ENCODE measurements around the gene STK32B.

STK32B gene

DNA sequence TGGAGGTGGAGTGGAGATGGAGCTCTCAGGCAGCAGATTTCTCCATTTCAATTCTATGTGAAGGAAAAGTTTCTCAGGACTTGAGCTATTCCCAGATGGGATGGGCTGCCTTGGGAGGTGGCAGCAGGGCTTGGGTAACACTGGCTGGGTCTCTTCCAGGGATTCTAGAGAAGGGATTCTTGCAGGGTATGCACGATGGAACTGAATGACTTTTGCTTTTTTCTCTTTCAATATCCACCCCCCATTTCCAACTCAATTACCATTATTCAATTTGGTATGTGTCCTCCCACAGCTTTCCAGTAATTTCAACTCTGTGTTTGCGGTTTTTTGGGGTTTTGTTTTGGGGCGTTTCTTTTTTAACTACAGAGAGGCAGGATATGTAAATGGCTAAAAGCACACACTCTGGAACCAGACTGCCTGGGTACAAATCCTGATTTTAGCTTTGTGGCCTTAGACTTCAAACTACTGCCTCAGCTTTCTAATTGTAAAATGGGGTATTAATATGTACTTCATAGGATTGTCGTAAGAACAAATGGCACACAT lies 428.3 kb downstream of the STK32B start:
- no peak for DNase-seq

DNA sequence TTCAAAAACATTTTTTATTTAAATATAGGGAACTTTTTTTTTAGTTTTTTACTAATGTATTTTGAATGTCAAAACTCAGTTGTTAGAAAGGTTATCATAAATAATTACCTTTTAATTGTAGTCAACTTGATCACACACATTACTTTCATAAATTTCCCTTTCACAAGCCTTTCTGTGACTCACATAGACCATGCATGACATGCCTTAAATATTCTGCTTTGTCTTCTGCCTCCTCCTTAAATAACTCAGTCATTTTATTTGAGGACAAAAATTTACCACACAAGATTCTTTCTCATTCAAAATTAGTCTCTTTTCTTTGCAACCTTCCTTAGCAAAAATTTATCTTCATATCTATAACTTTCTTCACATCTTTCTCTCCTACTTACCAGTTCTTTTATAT lies 437.1 kb downstream of the STK32B start:
- no peak for DNase-seq

DNA sequence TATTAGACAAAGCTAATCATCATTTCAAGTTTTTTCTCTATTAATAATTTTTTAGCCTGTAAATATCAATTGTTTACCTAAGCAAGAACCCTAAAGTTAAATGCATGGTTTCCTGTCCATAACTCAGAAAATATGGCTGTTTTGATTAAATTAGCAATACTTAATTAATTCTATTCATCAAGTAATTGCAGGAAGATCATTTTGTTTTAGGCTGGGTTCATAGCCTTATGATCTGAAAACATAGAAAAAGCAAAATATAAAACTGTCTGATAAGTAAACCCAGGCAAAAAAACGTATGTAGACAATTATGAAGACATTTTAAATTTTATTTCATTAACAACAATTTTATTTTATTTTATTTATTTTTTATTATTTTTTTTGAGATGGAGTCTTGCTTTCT lies 438.0 kb downstream of the STK32B start:
- DNase-seq, result no peak

DNA sequence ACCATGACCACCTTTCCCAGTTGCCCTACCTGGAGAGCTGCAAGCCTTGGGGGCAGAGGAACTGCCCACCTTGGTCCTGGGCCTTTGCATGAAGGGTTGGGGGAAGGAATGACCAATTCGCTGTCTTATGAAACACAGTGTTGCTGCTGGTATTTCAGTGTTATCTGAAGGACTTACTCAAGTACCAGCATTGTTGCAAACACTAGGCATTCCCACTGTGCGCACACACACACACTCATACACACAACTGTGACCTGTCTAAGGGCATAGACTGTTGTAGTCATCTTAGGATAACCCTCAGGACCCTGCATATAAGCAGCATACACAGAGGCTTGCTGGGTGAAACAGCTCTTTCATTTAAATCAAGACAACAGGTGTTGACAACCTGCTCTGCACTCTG lies 446.2 kb downstream of the STK32B start:
- no peak for DNase-seq

DNA sequence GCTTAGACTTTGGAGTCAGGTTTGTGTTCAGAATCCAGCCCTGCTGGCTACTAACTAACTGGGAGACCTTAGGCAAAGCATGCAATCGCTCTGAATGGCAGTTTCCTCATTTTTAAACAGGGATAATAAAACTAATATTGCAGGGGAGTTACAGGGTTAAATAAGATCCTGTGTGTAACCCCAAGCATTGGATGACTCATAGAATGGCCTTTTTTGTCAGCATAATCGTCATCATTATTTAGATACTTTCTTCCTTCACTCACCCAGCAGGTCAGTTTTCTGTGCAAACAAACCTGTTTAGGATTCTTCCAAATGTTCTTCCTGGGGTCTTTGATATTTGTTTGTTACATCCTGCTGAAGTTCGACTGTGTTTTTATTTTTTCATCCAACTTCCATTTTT lies 448.9 kb downstream of the STK32B start:
- DNase-seq, result no peak

DNA sequence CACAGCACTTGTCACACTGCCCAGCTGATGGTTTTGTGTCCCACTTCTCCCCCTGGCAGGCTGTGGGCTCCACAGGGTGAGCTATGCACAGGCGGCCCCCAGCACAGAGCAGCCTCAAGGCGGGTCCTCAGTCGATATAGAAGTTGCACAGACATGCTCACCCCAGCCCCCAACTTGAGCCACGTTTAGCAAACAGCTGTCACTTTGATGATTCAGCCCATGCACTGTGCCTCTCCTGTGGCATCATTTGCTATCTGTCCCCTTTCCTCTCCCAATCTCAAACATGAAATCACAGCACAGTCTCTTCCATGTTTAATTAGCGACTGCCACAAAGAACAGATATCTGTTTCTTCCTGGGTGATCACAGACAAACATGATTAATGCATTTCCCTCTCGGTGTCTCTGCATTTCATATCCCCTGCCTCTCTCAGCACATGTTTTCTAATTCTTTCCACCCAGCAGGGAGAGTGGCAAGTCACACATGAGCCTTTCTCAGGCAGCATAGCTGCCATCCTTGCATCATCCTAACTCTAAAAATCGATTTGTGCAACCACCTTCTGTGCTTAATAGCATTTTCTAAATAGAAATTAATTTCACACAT lies 452.2 kb downstream of the STK32B start:
- DNase-seq, result no peak

DNA sequence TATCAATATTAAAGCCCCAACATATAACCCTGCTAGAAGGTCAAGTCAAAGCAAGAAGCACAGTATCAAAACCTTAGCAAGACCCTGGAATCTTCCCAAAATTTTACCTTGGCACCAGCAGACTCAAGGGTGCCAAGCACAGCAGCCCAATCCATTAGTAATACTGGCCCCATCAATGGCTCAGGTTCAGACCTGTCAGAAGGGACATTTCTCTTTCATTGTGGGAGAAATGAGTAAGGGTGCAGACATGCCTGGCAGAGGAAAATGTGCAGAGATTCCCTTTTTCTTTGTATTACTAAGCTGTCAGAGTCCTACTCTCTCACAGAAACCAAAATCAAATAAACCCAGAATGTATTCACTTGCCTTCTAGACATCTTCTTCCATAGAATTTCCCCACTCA lies 453.2 kb downstream of the STK32B start:
- DNase-seq, result no peak

DNA sequence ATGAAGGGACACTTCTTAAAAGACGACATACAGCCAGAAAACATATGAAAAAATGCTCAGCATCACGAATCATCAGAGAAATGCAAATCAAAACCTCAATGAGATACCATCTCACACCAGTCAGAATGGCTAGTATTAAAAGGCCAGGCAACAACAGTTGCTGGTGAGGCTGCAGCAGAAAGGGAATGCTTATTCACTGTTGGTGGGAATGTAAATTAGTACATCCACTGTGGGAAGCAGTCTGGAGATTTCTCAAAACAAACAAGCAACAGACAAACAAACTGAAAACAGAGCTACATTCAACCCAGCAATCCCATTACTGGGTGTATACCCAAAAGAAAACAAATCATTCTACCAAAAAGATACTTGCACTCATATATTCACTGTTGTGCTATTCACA lies 459.2 kb downstream of the STK32B start:
- no peak for DNase-seq

DNA sequence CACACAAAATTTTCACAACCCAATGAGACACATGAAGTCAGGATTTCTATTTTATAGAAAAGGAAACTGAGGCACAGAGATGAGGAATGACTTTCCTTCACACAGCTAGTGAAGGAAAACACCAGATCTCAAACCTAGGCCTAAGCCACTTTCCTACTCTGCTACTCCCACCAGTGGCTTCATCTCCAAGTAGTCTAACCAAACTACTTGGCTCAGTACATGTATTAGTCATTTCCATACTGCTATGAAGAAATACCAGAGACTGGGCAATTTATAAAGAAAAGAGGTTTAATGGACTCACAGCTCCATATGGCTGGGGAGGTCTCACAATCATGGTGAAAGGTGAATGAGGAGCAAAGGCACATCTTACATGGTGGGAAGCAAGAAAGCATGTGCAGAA lies 460.5 kb downstream of the STK32B start:
- DNase-seq, result no peak

DNA sequence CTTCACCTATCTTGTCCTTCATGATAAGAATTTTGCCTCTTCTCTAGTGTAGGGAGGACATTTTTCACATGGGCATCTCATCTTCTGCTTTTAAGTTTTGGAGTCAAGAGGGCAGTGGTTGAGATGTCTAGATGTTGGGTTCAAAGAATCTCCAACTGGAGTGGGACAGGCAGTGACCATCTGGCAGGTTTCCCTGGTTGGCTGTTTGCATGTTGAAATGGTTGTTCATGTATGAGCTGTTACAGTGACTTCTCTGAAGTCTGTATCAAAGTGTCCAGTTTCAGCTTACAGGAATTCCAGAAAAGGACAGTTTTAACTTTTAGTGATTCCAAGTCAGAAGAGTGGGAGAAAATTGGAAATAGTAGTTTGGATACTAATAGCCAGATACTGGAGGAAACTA lies 464.4 kb downstream of the STK32B start:
- DNase-seq, result no peak

DNA sequence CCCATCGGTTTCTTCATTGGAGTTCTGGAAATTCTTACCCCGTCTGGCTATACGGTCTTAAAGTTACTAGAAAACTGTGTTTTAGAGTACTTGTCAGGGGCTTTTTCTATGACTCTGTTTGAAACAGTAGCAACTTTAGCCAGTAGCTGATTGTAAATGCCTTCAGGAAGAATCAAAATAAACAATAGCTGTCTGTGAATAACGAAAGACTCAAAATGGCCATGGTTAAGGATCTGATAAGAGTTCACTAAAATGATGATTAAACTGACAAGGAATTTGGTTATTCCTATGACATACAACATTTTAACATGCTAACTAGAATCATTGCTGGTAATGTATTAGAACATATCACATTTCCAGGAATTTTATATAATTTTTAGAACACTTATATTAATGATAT lies 466.1 kb downstream of the STK32B start:
- DNase-seq, result no peak

DNA sequence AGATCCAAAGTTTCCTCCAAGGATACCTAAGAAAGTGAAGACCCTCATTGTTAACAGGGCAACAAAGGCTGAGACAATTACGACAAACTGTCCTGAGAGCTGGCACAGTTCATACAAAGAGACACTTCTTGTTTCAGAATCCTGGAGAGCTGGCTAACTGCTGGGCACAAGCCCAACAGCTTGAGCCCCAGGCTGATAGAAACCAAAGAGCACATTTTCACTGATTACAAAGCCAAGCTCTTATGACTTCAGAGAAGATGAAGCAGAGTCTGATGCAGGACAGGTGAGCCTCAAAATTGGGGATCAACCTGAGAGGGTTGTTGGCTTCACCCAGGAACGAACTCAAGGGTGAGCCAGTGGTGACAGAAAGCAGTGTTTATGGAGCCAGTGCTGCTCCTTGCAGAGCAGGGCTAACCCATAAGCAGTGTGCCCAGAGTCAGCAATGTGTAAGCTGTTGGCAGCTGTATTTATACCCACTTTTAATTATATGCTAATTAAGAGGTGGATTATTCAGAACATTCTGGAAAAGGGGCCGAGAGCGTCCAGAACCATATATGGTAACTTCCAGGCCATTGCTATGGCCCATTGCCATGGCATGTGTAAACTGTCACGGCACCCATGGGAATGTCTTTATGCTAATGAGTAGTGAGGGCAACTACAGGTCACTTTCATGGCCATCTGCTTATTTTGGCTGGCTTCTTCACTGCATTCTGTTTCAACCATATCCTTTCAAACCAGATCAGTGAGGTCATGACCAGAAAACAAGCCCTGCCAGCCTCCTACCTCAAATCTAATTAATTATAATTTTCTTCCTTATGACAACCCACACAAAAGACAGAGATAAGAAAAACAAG lies 473.4 kb downstream of the STK32B start:
- DNase-seq, result no peak

DNA sequence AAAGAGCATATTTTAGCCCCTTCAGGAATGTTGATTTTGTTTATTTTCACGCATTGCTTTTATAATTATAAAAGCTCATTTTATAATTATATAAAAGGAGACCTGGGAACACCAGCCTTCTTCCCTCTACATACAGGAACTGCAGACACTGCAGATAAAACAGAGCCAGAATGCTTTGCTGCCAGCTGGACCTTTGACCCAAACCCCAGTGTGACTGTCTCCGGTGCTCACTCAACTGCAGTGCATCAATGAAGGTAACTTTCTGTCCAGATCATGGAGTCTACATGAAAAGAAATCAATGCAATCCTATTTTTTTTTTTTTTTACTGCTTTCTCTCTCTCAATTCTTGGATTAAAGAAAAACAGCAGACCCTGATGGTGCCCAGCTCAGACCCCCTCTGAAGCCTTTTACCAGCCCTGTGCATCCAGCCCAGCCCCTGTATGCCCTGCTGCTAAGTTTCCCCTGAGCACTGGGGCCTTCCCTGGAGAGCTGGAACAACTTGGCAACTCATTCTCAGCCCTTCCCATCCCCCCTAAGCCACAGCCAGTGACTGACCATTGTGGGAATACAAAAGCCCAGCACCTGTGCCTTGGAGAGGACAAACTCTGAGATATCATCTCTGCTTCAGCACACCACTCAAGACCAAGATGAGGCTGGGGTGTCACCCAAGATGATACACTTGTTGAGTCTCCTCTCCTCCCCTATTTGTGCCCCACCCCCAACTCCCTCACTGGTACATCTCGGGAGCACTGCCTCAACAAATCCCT lies 475.0 kb downstream of the STK32B start:
- DNase-seq, result no peak

DNA sequence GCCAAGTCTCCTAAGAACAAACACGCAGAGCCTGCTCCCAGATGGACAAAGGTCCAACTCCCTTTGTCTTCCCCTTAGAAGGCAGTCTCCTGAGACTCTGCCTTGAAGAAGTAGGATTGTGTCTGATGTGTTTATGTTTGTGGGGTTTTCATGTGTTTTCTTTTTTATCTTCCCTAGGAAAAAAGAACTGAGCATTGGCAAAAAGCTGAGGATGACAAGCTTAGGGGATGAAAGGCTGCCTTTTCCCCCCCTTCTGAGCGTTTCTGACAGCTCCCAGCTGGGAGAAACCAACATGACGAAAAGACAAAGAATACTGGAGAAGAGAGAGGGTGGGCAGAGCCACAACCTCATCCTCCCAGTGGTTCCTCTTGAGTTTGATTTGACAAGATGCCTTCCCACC lies 475.9 kb downstream of the STK32B start:
- no peak for DNase-seq

DNA sequence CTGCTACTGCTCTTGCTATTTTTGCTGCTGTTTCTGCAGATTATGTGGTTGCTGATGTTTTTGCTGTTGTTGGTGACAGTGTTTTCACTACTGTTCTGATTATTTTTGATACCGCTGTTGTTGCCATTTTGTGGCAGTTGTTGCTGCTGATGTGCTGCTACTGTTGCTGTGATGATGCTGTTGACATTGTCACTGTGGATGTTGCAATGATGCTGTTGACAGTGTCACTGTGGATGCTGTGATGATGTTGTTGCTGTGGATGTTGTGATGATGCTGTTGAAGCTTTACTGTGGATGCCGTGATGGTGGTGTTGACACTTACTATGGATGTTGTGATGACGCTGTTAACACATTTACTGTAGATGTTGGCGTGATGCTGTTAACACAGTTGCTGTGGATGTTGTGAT lies 476.8 kb downstream of the STK32B start:
- no peak for DNase-seq

DNA sequence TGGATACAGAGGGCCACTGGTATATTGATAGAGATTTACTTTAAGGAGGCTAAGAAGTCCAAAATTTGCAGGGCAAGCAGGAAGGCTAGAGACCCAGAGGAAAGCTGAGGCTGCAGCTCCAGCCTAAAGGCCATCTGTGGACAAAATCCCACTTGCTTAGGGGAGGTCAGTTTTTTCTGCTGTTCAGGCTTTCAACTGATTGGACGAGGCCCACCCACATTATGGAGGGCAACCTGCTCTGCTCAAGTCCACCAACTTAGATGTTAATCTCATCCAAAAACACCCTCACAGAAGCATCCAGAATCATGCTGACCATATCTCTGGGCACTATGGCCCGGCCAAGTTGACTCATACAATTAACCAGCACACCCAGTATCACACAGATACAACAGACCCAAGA lies 480.8 kb downstream of the STK32B start:
- no peak for DNase-seq

DNA sequence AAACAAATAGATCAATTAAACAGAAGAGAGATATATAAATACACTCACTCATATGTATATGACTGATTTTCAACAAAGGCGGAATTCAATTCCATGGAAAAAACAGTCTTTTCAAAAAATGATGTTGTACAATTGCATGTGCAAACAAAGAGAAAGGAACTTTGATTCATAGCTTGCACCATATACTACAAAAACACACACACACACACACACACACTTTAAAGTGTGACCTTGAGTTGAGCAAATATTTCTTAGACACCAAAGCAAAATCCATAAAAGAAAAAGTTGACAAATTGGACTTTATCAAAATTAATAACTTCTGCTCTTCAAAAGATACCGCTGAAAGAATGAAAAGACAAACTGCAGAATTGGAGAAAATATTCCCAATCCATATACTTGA lies 488.3 kb downstream of the STK32B start:
- no peak for DNase-seq

DNA sequence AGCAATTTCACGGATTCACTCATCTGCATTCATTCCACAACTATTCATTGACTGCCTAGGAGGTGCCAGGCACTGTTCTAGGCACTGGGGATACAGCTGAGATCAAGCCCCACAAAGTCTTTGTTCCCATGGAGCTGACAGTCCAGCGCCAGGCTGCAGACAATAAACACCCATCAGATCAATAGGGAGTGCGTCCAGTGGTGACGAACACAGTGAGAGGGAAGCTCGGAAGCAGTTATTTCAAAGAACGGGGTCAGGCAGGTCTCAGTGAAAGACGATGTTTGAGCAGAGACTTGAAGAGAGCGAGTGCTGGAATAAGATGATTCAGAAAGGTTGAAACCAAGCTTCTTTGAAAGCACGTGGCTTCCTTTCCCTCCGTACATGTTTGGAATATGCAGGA lies 489.9 kb downstream of the STK32B start:
- no peak for DNase-seq

DNA sequence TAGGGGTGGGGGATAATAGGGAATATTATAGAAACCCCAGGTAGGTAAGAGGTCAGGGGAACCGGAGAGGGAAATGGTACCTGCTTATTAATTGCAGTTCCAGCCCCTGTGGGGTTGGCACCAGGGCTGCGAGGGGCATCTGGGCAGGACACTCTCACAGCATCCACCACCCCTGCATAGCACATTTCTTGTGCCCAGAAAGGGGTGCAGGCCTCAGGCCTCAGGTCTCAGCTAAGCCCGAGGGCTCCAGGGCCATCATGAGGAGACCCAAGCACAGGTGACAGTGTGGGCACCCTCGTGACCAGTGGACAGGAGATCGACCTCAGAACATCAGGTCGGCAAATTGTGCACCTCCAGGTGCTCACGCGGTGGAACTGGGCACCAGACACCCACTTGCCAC lies 492.4 kb downstream of the STK32B start:
- no peak for DNase-seq

DNA sequence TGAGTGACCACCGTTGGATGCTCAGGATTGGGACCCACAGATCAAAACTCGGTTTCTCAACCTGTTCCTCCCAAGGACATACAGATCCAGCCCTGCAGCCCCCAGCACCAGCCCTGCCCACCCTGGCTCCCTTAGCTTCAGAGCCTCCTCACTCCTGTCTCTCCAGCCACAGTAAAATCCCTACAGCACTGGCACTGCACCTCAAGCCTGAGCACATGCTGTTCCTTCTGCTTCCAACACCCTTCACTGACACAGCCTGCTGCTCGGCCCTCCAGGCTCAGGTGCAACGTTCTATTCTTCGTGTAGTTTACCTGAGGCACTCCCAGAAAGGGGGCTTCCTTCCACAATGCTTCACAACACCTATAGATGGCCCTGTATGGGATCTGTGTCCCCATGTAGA lies 493.5 kb downstream of the STK32B start:
- DNase-seq, result no peak

DNA sequence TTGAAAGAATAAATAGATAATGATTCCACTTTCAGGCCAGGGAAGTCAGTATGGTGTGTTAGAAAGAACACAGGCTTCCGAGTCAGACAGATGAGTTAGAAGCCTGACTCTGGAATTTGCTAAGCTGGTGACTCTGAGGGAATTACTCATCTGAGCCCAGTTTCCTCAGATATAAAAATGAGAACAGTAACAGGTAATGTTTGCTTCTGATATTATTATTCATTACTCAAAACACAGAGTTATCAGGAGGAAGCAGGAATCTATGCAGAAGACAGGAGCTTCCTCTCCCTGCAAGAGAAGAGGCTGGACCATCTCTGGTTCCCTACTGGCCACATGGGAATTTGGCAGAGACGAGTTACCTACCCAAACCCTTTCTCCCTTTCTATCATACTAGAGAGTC lies 494.0 kb downstream of the STK32B start:
- no peak for DNase-seq

DNA sequence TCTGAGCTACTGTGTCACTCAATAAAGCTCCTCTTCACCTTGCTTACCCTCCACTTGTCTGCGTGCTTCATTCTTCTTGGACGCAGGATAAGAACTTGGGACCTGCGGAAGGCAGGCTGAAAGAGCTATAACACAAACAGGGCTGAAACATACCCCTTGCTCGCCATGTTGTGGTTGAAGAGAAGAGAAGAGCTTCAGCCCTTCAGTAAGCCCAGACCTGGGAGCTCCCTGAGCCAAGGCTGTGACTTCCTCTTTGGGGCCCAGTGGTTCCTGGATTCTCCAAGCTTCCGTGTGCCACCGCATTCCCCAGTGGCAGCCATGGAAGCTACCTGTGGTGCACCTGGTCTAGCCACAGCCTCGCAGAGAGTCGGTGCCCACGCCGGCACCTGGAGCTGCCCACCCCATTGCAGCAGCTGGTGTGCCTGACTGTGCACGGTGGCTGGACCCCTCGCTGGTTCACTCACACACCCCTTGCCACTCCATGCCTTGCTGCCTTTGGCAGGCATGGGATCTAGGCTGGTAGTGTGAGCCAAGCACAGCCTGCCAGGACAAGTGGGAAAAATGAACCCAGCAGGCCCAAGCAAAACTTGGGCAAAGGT lies 496.5 kb downstream of the STK32B start:
- DNase-seq, result no peak
